ENCODE measurements around the gene GAA.

The GAA gene

GRCh38 chr17:80101011-80101945, at the start of gene GAA:
GAA (plus strand) TSS chr17:80101581; CDS start chr17:80104587, 3,006 bp downstream.
- DNase-seq (ENCODE audit: low spot score): peak; percentile 80

- DNase-seq (ENCODE audit: low spot score): no peak
Measured at GRCh38 chr17:80051681-80052080, 49.7 kb upstream of the GAA start.

GRCh38 chr17:80053102-80053501, 48.3 kb upstream of the GAA start:
- DNase-seq (ENCODE audit: low spot score): no peak

- DNase-seq (ENCODE audit: low spot score): no peak
Measured at GRCh38 chr17:80055597-80055996, 45.8 kb upstream of the GAA start.

GRCh38 chr17:80058311-80058955, 42.9 kb upstream of the GAA start:
- DNase-seq (ENCODE audit: low spot score): no peak

- no peak for DNase-seq (ENCODE audit: low spot score)
Measured at GRCh38 chr17:80060644-80061043, 40.7 kb upstream of the GAA start.

GRCh38 chr17:80061421-80061820, 40.0 kb upstream of the GAA start:
- no peak for DNase-seq (ENCODE audit: low spot score)

GRCh38 chr17:80063830-80064585, 37.4 kb upstream of the GAA start:
- no peak for DNase-seq (ENCODE audit: low spot score)

- DNase-seq (ENCODE audit: low spot score): no peak
Measured at GRCh38 chr17:80064696-80065095, 36.7 kb upstream of the GAA start.

GRCh38 chr17:80065478-80066170, 35.8 kb upstream of the GAA start:
- DNase-seq (ENCODE audit: low spot score): no peak

- DNase-seq (ENCODE audit: low spot score): no peak
Measured at GRCh38 chr17:80067393-80067986, 33.9 kb upstream of the GAA start.

- peak; percentile 52 for DNase-seq (ENCODE audit: low spot score)
Measured at GRCh38 chr17:80068301-80069222, 32.8 kb upstream of the GAA start.

- no peak for DNase-seq (ENCODE audit: low spot score)
Measured at GRCh38 chr17:80070375-80071115, 30.8 kb upstream of the GAA start.

GRCh38 chr17:80071116-80071841, 30.1 kb upstream of the GAA start:
- DNase-seq (ENCODE audit: low spot score): no peak

GRCh38 chr17:80072410-80072809, 29.0 kb upstream of the GAA start:
- DNase-seq (ENCODE audit: low spot score): no peak

- no peak for DNase-seq (ENCODE audit: low spot score)
Measured at GRCh38 chr17:80080081-80080480, 21.3 kb upstream of the GAA start.

GRCh38 chr17:80081596-80081995, 19.8 kb upstream of the GAA start:
- DNase-seq (ENCODE audit: low spot score): no peak

GRCh38 chr17:80082403-80083135, 18.8 kb upstream of the GAA start:
- DNase-seq (ENCODE audit: low spot score): peak; percentile 73

All from COLO829 (cell line).